Stimulated activated CD8-positive, alpha-beta memory T cell treated with anti-CD3 and anti-CD28 coated beads, Interleukin-7, amount 100 ng/mL, for 1 hour (primary cell): ENCODE data around the gene DOK4.
"Not testable (repeated sequence)": the region's sequence is repeated elsewhere in the genome, so short reads cannot be mapped to it uniquely, and the experiment has no call there.

Source experiments
- DNase-seq, 2 donors: peaks; one replicate each; pipeline ENCODE4 v3.0.0-alpha.2; 2020; ENCODE audit warnings: low read depth in 2 of 2

Gene DOK4

DNA sequence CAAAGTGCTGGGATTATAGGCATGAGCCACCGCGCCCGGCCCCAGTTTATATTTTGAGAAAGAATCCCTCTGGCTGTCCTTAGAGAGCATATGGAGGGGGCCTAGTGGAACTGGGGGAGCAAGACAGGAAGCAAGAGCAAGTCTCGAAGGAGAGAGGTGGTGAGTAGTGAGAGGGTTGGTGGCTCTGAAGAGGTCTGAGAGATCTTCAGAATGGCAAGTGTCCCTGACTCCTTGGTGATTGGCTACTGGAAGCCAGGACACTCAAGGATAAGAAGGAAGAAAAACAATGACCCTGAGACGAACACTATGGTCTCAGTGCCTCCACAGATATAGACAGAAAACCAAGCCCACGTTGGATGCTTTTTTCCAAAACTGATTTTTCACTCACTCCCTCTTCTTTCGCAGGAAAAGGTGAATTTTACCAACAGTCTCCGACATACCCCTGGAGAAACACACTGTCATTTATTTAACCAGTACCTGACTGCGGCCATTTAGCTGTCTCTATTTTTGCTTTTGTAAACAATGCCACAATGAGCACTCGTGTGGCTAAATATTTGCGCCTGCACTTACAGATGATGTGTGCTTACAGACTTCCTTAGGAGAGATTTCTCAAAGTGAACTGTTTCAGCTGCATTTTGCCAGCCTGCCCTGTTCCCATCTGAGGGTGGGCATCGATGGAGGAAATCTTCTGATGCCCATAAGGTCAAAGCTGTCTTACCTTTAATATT is 15.9 kb upstream of the DOK4 start:
- no peak for DNase-seq

DNA sequence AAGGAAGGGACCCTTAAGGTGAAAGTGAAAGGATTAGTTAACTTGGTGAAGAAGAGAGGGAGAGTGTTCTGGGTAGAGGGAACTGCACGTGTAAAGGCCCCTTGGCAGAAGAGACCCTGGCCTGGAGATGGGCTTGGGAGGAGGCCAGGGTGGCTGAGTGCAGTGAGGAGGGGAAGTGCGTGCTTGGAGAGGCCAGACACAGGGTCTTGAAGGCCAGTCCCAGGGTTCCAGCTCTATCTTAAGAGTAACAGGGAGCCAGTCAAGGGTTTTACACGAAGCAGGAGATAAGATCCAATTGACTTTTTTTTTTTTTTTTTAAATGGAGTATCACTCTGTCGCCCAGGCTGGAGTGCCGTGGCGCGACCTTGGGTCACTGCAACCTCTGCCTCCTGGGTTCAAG is 15.2 kb upstream of the DOK4 start:
- DNase-seq = no peak

DNA sequence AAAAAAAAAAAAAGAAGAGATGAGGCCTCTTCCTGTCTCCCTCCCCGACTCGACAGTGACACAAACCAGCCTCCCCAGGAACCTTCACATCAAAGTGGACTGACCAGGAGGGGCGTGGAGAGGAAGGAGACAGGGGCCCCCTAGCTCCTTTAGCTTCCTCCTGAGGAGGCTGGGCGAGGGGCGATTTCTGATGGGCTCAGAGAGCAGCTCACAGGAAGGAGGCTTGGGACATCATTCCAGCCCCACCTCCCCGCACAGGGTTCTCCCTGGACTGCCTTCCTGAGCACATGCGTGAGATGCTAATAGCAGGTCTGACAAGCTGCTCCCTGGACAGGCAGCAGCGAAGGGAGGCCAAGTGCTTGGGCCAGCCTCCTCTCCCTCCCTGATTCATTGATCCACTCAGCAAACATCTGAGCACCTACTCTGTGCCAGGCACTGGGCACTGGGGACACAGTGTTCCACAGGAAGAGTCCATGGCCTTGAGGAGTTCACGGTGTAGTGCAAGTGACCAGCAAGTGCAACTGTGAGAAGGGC is 14.4 kb upstream of the DOK4 start:
- DNase-seq = no peak

DNA sequence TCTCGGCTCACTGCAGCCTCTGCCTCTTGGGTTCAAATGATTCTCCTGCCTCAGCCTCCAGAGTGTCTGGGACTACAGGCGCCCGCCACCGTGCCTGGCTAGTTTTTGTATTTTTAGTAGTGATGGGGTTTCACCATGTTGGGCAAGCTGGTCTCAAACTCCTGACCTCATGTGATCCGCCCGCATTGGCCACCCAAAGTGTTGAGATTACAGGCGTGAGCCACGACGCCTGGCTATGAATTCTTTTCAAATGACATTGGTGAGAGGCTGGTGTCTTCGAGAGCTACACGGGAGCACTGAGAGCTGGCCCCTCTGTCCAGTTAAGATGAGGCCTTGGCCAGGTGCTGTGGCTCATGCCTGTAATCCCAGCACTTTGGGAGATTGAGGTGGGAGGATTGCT is 13.6 kb upstream of the DOK4 start:
- DNase-seq = not testable (repeated sequence)

DNA sequence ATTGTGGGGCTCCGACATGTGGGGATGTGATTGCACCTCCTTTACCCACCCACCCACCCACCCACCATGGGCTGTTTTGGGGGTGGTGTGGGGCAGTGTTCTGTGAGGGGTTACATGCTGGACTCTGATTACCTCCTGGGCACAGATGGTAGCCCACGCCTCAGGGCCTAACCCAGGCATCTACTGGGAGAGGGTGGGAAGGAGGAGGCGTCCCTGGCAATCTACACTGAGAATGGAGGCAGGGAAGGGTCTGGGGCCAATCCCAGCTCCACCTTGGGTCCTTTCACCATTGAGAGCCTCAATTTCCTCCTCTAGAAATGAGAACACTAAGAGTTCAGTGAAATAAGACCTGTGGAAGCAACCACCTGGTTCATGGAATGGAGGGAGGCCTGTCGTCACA is 11.7 kb upstream of the DOK4 start:
- no peak for DNase-seq

DNA sequence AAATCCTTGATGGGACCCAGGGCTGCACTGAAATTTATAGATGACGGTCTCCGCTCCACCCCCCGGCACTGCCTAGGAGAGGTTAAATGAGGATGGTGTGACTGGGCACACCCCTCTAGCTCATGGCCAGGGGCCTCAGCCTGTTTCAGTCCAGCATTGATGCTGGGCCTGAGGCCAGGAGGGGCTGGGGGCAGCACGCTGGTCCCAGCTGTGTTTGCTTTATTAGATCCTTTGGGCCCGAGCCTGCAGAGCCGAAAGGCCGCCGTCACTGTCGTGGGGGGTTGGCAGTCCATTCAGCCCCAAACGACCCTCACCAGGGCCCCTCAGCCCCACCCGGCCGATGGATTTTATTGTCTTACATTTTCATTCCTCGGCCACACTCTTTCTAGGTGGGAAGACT is 10.8 kb upstream of the DOK4 start:
- no peak for DNase-seq

DNA sequence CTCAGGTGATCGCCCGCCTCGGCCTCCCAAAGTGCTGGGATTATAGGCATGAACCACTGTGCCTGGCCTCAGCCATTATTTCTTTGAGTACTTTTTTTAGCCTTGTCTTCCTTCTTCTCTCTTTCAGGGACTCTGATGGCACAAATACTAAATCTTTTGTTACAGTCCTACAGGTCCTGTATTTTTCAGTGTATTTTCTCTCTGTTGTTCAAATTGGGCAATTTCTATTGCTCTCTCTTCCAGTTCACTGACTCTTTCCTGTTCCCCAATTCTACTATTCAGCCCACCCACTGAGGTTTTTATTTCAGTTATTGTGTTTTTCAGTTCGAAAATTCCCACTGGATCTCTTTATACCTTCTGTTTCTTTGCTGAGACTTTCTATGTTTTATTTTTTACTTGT is 7.5 kb upstream of the DOK4 start:
- no peak for DNase-seq

DNA sequence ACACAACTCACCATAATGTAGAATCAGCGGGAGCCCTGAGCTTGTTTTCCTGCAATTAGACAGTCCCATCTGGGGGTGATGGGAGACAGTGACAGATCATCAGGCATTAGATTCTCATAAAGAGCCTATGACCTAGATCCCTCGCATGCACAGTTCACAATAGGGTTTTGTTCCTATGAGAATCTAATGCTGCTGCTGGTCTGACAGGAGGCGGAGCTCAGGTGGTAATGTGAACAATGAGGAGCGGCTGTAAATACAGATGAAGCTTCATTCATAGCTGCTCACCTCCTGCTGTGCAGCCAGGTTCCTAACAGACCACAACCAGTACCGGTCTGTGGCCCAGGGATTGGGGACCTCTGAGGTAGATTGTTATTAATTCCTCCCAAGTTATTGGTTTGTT is 2.9 kb upstream of the DOK4 start:
- no peak for DNase-seq

DNA sequence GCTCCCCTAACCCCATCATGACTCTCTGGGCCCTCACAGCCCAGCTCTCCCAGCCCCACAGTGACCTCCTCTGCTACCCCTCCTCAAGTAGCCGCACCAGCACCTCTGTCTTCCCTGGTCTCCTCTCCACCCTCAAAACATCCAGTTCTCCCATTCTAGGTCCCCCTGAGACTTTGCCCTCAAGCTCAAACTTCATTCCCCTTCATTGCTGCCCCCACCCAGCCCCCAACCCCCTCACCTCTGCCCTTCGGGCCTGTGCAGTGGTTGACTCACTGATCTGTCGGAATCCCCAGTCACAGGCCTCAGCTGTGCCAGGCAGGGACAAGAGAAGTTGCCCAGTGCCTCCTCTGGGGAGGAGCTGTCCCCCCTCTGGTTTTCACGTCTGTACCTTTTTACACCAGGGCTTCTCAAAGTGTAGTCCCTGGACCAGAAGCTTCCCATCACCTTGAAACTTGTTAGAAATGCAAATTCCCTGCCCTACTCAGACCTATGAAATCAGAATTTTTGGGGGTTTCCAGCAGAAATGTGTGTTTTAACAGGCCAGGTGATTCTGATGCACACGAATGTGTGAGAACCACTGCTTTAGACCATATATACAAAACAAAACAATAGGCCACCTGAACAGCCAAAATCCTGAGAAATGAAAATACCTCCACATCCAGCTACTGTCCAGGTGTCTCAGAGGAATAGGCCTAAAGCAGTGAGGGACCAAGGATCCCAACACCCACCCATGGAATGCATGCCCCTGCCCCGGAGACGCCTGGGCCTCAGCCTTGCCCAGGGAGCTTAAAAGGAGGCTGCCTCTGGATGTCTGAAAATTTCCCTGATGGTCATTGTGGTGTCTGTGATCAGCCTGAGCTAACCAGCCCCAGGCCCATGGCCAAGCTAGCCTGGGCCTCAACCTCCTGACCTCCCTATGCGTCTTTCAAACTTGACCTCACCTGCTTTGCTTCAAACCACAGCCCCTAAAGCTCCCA is 853 bp upstream of the DOK4 start:
- no peak for DNase-seq

DNA sequence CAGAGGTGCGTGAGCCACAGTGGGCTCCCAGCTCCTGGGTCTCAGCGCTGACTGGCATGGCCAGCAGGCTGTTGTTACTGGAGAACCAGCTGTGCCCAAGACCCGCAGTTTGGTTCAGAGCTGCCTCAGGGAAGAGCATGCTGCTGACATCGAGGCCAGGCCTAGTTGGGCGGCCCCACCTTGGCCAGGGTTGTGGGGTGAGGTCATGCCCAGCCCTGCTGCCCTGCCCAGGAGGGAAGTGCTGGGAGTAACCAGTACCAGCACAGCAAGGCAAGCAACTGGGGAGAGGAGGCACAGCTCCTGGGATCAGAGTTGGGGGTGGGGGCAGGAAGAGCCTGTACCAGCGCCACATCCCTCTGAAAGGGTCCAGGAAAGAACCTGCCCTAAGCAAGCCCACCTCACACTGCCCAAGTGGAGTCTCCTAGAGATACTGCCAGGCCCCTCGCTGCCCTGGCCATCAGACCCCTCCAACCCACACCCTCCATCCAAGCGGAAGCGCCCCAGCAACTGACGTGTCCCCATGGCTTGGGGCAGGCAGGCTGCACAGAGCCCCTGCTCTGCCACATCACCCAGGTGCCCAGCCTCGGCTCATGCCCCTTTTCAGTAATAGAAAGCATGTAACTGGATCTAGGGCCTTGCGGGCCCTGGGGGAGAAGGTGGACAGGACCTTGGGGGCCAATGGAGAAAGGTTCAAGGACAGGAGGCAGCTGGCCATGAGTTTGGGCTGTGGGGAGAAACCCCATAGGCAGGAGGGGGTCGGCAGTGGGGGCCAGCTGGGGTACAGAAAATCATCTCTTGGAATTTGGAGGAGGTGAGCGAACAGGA is 990 bp downstream of the DOK4 start:
- no peak for DNase-seq

DNA sequence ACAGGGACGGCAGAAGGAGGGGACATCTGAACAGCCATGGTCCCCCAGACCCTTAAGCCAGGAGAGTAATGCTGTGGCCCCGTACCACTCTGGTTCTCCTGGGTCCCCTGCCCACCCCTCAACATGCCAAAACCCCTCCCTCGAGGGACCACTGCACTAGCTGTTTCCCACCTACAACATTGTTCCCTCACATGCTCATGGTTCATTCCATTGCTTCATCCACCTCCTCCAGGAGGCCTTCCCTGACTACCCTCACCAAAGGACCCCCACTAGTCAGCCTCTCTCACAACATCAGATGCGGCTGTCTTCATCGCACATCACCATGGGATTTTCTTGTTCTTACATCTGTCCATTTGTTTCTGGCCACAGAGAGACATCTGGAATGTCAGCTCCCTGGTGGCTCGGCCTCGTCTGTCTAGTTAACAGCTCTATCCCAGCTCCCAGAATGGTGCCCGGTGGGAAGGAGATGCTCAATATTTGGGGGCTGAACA is 1.7 kb downstream of the DOK4 start:
- DNase-seq = no peak

DNA sequence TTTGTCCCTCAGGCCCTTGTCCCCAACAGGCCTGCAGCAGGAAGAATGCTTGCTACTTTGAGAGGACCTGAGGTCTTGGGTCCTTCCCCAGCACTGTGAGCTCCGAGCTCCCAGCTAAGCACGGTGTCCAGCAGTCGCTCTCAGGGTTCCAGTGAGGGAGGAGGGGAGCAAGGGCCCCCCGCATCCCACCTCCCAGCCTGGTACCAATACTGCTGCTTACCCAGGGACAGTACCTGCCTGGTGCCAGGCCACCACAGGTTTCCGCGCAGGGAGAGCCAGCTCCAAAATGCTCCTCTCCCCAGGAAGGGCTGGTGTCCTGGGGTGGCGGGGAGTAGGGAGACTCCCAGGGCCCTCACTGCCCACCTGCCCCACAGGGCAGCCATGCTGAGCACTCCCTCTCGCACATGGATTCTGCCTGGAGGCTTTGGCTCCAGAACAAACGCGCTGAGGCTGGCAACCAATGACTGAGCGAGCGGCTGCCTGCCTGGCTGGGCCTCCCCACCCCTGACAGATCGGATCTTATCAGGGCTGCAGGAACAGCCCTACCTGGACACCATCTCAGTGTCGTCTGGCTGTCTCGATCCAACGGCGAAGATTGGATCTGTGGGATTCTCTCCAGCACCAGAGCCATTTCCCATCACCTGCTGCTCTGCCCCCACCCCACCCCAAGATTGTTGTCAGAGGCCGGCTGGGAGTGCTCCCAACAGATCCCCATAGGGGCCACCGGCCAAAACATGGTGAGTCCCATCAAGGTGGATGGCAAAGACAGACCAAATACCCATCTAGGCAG is 2.4 kb downstream of the DOK4 start:
- DNase-seq = no peak

DNA sequence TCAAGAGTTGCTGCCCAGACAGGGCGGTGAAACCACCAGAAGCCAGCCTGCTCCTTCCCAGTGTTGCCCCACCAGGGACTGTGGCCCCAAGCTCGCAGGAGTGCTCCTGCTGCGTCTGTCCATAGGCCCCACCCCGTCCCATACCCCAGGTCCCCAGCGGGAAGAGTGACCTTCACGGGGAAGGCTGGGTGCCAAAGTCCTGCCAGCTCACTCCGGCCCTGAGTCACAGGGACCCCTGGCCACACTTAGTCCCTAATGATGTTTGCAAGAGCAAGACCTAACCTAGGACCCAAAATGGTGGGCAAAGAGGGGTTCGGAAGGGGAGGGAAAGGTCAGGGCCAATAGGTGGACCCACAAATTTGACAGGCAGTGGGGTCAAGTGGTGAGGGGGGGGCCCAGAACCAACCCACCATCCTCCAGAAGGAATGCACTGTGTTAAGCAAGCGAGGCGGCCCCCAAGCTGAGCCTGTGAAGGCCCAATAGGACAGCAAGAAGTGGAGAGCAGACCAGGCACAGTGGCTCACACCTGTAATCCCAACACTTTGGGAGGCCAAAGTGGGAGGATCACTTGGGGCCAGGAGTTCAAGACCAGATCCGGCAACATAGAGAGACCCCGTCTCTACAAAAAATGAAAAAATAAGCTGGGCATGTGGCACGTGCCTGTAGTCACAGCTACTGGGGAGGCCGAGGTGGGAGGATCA is 3.3 kb downstream of the DOK4 start:
- DNase-seq = no peak

DNA sequence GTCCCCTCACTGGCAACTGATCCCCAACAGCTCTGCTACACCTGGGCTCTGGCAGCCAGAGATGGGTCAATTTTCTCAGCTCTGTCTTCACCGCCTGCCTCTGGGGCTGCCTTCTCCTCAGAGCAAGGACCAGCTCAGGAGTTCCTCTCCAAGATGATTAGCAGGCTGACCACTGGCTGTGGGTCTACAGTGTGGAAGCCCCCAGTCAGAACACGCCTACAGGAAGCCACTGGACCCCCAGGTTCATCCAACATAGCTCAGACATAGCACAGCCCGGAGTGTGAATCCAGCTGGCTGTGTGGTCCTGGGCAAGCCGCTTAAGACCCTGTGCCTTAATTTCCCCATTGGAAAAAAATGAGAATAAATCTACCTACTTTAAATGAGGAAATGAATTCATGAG is 4.9 kb downstream of the DOK4 start:
- no peak for DNase-seq

DNA sequence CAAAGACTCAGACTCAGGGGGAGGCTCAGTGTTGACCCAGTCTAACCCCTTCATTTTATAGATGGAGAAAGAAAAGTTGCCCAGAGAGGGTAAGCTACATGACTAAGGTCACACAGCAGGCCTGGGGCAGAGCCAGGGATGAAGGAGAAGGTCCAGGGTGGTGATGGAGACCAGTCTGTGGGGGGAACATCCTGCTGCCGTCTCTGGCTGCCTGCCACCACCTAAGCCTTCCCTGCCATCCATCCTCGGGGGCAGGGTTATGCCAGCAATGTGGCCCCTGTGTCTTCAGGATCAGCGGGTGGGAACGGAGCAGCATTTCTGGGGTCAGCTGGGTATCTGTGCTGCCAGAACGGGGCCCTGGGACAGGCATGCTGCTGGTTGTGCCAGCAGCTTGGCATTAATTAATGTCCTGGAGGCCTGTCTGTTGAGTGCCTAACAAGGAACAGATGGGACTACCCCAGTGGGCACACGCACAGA is 5.5 kb downstream of the DOK4 start:
- DNase-seq = no peak

DNA sequence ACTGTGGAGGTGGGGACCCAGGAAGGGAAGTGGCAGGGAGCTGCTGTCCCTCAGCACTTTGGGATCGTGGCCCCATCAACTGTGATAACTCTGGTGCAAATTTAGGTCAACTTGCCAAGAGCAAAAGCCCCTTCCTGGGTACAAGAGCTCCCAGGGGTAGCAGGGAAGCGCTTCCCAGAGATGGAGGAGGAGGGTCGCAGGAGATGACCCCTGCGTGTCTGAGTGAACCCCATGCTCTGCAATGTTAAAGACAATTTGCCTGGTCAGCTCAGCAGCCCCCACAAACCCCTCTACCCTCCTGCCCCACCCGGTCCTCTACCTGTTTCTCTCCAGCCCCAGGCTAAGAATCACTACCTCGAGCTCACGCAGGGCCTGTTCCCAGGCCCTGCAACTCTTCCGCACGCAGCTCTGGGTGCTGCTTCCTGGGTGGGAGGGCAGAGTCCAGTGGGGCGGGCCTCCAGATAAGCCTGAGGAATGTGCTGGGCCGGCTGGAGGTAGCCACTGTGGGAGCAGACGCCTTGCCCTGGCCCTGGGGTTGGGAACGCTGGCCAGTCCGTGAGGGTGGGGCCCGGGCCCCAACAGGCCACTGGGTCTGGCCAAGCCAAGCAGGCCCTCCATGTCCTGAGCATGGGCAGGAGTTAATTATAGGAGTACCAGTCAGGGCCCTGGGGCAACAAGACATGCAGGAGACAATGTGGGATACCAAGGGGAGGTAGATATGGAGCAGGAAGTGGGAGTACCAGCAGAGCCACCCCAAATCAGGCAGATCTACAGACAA is 6.1 kb downstream of the DOK4 start:
- DNase-seq = no peak

DNA sequence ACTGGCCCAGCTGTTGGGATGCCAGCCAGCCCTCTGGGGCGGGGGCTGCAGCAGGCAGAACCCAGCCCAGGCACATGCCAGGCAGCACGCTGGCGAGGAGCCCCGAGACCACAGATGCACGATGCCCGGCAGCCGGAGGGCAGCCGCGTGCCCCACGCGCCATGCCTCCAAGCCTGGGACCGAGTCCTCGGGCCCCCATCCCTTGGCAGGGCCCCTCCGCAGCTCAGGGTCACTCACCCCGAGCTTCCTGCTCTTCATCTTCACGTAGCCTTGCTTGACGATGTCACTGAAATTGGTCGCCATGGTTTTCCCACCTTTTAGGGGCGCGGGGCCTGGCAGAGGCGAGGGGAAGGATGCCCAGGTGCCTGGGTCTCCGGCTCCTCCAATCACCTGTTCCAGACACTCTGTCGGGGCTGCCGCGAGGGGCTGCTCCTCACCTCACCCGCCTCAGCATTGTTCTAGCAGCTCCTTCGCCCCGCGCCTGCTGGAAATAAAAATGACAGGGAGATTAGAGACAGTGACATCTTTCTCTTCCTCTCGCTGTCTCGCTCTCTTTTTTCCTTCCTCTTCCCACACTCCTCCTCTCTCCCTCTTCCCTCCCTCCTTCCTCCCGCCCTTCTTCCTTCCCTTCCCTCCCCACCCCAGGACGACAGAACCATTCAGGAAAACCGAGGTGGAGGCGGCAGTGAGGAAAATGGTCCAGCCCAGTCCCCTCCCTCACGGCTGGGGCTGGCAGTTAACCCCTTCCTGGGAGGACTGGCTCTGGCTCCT is 6.9 kb downstream of the DOK4 start:
- no peak for DNase-seq

DNA sequence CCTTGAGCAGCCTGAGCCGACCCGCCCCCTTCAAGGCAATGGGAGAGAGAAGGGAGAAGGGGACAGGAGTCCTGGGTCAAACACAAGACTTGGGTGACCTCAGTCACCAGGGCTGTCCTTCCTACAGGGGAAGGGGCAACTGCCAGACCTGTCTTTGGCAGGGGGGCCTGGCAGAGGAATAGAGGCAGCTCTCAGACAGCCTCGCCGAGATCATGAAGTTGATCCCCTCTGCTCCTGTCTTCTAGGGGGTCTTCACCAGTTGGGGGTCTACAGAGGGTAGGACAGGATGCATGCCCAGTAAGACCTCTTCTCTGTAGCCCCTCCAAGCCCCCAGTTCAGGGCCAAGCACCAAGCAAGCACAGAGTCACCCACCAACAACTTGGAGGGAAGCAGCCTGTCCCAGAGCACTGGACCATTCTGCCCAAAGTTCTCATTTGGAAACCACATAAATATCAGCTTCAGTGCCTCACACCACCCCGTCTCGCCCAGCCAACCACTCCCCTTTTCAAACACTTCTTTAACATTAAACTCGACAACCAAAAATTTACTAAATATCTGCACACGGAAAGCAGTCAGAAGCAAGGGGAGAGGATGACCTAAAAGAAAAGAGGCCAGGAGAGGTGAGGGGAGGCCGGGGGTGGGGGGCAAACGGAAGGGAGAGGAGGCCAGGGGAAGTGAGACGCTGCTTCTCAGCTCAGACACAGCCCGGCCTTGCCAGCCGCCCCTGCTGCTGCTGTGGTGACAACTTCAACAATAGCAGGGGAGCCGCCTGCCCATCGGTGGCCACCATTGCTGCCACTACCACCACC is 7.7 kb downstream of the DOK4 start:
- no peak for DNase-seq
